Sigmoid colon (tissue), 7 donors: ENCODE results near the gene ZSCAN30. TPM values are rescaled to one million over a fixed set of nuclear protein-coding genes. Genes with fewer than 3 reads are reported as not detected.

Source experiments
- DNase-seq: peaks from one replicate; pipeline ENCODE4 v3.0.0-alpha.2; 2019
- H3K27ac ChIP-seq, 4 donors: fragments of 200-600 bp; sonication (generic); one replicate each; pipeline ENCODE4 v1.5.1; 2016 to 2019; ENCODE audit warnings: mild to moderate bottlenecking in 1 of 4
- H3K27me3 ChIP-seq, 3 donors: fragments of 200-600 bp; sonication (generic); one replicate each; pipeline ENCODE4 v1.5.1; 2019; ENCODE audit warnings: mild to moderate bottlenecking in 1 of 3
- H3K36me3 ChIP-seq, 4 donors: fragments of 200-600 bp; sonication (generic); one replicate each; pipeline ENCODE4 v1.5.1; 2016 to 2019
- H3K4me1 ChIP-seq, 4 donors: fragments of 200-600 bp; sonication (generic); one replicate each; pipeline ENCODE4 v1.5.1; 2017 to 2019
- H3K4me3 ChIP-seq, 4 donors: fragments of 200-600 bp; sonication (generic); one replicate each; pipeline ENCODE4 v1.5.1; 2017 to 2019; ENCODE audit warnings: mild to moderate bottlenecking in 2 of 4, moderate library complexity in 1 of 4
- H3K9me3 ChIP-seq, 4 donors: fragments of 200-600 bp in 3 of 4; sonication (generic) in 3 of 4; one replicate each; pipeline versions ENCODE4 v1.5.1 to v1.6.1; 2013 to 2019
- EP300 ChIP-seq, 4 donors: sonication (generic); formaldehyde crosslinking; IDR thresholded peaks; one replicate each; pipeline ENCODE4 v1.6.1; 2017; ENCODE audit warnings: antibody characterized with exemption in 4 of 4
- POLR2A ChIP-seq, 2 donors: fragments of 450-650 bp; IDR thresholded peaks; one replicate each; pipeline ENCODE4 v1.6.1; 2016; ENCODE audit warnings: antibody characterized with exemption in 2 of 2, mild to moderate bottlenecking in 2 of 2, moderate library complexity in 2 of 2
- POLR2AphosphoS5 ChIP-seq, 4 donors: sonication (generic); formaldehyde crosslinking; IDR thresholded peaks; one replicate each; pipeline ENCODE4 v1.6.1; 2017; ENCODE audit warnings: antibody characterized with exemption in 4 of 4
- WGBS, 2 donors: extraction: QIAGEN DNeasy Blood & Tissue Kit; methylation state at CpG; one replicate each; pipeline ENCODE4 v1.1.7; 2013; 5-methylcytosine and 5-hydroxymethylcytosine counted together
- intact Hi-C: fragments of 100-400 bp; cut with DNase I; formaldehyde crosslinking; loops from one replicate; pipeline ENCODE4 v1.15.1; 2023
- polyA plus RNA-seq, 3 donors: library from polyadenylated mRNA; stranded (reverse); fragments of 200-250 nt; gene quantifications; one replicate each; pipeline ENCODE4 v1.2.3, GENCODE V29; 2013
- total RNA-seq, 4 donors: library from RNA; depleted of rRNA; stranded (reverse); fragments of >200 nt; gene quantifications; one replicate each; pipeline ENCODE4 v1.1.0, GENCODE V29; 2016
- TF ChIP-seq, protein P1 (sequence below), 4 experiments: fragments of 450-650 bp in 3 of 4; fragments of 200-600 bp in 1 of 4; IDR thresholded peaks; one replicate each; pipeline ENCODE4 v1.5.1; 2016 to 2019; ENCODE audit warnings: antibody characterized with exemption in 4 of 4, mild to moderate bottlenecking in 3 of 4, moderate library complexity in 2 of 4
- donor health status: healthy with polysubstance abuse.
- donor health status: Bipolar disorder and iron deficiency.
- donor health status: healthy.

ZSCAN30 gene
- total and polyA plus RNA-seq, 7 donors: 2.5 to 25.8 (median 12.5) TPM

DNA sequence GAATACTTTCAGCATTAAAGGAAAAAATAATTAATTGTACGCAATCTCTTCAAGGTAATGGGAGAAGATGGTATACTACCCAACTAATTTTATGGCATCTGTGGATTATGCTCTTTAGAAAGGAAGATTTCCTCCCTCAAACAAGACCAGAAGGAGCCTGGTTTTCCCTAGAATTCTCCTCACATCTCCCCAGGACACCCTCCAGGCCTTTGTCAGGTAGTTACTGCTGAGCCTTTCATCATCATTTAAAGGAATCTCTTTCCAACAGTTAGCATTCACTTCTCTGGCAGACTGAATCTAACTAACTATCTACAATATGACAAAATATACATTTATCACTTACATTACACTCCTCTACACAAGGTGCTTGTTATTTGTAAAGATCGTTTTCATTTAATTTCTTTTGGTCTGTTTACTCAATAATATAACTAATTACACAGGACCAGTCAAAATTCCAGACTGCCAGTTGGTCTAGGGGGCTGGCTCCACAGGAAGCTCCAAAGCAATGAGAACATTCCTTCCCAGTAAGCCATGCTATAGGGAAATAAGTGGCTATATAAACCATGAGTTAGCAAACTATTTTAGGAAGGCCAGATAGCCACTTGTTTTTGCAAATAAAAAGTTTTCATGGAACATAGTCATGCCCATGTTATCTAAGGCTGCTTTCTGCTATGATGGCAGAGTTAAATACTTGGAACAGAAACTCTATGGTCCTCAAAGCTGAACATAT lies 35.1 kb upstream of the ZSCAN30 start:
- intact Hi-C loops: no loop called here
- WGBS, 2 donors: 55 to 78% methylated on average over 2 of the region's 2 CpGs
- no peak overlapping the region for H3K4me3 ChIP-seq
- no peaks in the 10 kb centered on the region for H3K4me1 ChIP-seq
- no peaks in the 10 kb centered on the region for H3K9me3 ChIP-seq
- no peak overlapping the region for H3K27ac ChIP-seq
- no peaks in the 10 kb centered on the region for H3K27me3 ChIP-seq
- DNase-seq: no peak
- TF ChIP-seq POLR2AphosphoS5 (IDR thresholded peaks at IDR 0.05): no peak
- no peaks in the 10 kb centered on the region for H3K36me3 ChIP-seq

- no peaks in the 10 kb centered on the region for H3K9me3 ChIP-seq
- H3K4me1 ChIP-seq: no peaks in the 10 kb centered on the region
- no peak overlapping the region for H3K27ac ChIP-seq
- 65 to 81% methylated on average over 3 of the region's 3 CpGs for WGBS, 2 donors
- DNase-seq: no peak
- no peak overlapping the region for H3K4me3 ChIP-seq
- no peaks in the 10 kb centered on the region for H3K27me3 ChIP-seq
- H3K36me3 ChIP-seq: no peaks in the 10 kb centered on the region
- intact Hi-C loops: no loop called here
- TF ChIP-seq, protein P1, sequence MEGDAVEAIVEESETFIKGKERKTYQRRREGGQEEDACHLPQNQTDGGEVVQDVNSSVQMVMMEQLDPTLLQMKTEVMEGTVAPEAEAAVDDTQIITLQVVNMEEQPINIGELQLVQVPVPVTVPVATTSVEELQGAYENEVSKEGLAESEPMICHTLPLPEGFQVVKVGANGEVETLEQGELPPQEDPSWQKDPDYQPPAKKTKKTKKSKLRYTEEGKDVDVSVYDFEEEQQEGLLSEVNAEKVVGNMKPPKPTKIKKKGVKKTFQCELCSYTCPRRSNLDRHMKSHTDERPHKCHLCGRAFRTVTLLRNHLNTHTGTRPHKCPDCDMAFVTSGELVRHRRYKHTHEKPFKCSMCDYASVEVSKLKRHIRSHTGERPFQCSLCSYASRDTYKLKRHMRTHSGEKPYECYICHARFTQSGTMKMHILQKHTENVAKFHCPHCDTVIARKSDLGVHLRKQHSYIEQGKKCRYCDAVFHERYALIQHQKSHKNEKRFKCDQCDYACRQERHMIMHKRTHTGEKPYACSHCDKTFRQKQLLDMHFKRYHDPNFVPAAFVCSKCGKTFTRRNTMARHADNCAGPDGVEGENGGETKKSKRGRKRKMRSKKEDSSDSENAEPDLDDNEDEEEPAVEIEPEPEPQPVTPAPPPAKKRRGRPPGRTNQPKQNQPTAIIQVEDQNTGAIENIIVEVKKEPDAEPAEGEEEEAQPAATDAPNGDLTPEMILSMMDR (IDR thresholded peaks at IDR 0.05): no peak
- no peak for TF ChIP-seq POLR2AphosphoS5 (IDR thresholded peaks at IDR 0.05)
- TF ChIP-seq EP300 (IDR thresholded peaks at IDR 0.05): no peak
- TF ChIP-seq POLR2A (IDR thresholded peaks at IDR 0.05): no peak
Observed at GRCh38 chr18:35322486-35323458, 32.7 kb upstream of the ZSCAN30 start.

DNA sequence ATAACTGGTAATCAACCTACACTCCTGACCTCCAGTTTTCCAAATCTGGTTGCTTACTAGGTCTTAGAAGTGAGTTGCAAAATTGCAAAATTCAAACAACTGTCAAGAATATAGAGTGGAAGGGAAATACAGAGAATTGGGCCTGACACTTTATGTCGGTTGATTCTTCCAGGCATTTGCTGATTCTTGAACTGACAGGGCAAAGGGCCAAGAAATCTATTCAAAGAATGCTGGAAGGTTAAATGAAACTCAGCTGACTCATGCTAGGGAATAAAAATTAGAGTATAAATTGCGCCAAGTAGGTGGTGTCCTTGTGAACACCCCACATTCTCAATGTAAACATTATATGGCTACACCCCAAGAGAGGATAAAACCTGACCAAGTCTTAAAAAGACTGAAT lies 21.5 kb upstream of the ZSCAN30 start:
- intact Hi-C loops: no loop called here

GRCh38 chr18:35306588-35307250 lies 16.7 kb upstream of the ZSCAN30 start:
- intact Hi-C loops: no loop called here
- H3K27me3 ChIP-seq: no peaks in the 10 kb centered on the region
- WGBS, 2 donors: 97% methylated on average over 5 of the region's 5 CpGs
- TF ChIP-seq, protein P1 (IDR thresholded peaks at IDR 0.05): no peak
- TF ChIP-seq EP300 (IDR thresholded peaks at IDR 0.05) (no peak), POLR2A (IDR thresholded peaks at IDR 0.05) (no peak), POLR2AphosphoS5 (IDR thresholded peaks at IDR 0.05) (no peak)
- H3K27ac ChIP-seq: no peak overlapping the region
- H3K4me1 ChIP-seq: peaks cover 0 to 3% (median 0%) of the 10 kb centered on the region in 4 donors
- peaks cover 14 to 62% (median 29%) of the 10 kb centered on the region in 4 donors for H3K36me3 ChIP-seq
- H3K9me3 ChIP-seq: peaks cover 9 to 54% (median 50%) of the 10 kb centered on the region in 4 donors
- no peak for DNase-seq
- H3K4me3 ChIP-seq: no peak overlapping the region

More for the DNA sequence above, 21.5 kb upstream of the ZSCAN30 start:
- no peaks in the 10 kb centered on the region for H3K27me3 ChIP-seq
- H3K27ac ChIP-seq: no peak overlapping the region
- peaks cover 9 to 30% (median 27%) of the 10 kb centered on the region in 4 donors for H3K9me3 ChIP-seq
- no peak for DNase-seq
- H3K36me3 ChIP-seq: peaks cover 6 to 27% (median 13%) of the 10 kb centered on the region in 4 donors
- TF ChIP-seq POLR2A (IDR thresholded peaks at IDR 0.05) (no peak), POLR2AphosphoS5 (IDR thresholded peaks at IDR 0.05) (no peak), EP300 (IDR thresholded peaks at IDR 0.05) (no peak)
- TF ChIP-seq, protein P1 (IDR thresholded peaks at IDR 0.05): no peak
- H3K4me1 ChIP-seq: peaks cover 0 to 3% (median 0%) of the 10 kb centered on the region in 4 donors
- no peak overlapping the region for H3K4me3 ChIP-seq
- 88 to 89% methylated on average over 2 of the region's 2 CpGs for WGBS, 2 donors
